Head of caudate nucleus (tissue), 42 donors: ENCODE measurements around the gene EVI5.

Experiments used
- DNase-seq, 42 donors: peaks; one replicate each; pipeline versions ENCODE4 v3.0.0 to v3.0.0-alpha.2; 2020 to 2021; ENCODE audit warnings: mixed read lengths in 7 of 42
- intact Hi-C: fragments of 100-400 bp; cut with DNase I; formaldehyde crosslinking; loops from one replicate; pipeline ENCODE4 v1.15.0; 2022

Gene EVI5

DNA sequence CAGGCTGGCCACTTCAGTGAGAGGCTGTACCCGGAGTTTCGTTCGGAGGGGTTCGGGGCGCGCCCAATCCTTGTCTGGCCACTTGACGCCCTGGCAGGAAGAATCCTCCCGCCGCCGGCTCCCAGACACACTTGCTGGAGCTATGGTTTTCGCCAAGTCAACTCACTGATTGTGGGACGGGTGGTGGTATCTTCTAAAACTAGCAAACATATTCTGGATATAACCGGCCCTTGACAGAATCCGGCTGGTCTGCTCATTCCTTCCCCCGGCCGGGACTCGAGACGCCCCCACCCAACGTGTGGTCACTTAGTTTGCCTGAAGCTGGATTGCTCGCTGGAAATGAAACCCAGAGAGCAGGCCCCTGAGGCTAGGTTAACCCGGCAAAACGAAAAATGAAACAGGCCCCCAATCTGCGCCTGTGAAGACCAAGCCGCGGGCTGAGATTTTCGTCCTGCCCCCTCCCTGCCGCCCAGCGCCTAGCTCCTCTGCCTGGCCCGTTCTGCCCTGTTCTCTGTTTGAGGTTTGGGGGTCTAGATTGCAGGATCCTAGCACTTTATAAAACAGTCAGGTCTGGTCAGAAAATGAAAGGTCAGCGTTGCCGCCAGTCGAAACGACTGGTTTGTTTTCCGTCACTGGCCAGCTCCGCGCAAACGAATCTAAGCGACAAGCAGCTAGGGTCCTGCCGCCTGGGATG lies 302.8 kb downstream of the EVI5 start:
- DNase-seq: no peak

DNA sequence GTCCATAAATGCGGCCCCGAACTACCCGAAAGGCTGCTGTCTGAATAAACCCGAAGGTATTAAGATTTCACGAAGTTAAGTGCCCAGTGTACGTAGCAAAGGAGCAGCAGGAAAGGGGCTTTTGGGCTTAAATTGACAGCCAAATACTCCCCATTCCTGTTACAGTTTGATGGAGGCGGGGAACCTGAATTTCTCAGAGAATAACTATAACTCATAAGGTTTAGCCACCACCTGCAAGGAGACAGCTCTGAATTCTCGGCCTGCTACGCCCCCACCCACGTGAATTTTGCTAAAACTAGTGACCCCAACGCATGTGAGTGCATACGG lies 303.3 kb downstream of the EVI5 start:
- no peak for DNase-seq
- intact Hi-C loops: no loop called here

More for the DNA sequence above, 302.8 kb downstream of the EVI5 start:
- intact Hi-C loops: no loop called here

GRCh38 chr1:92480813-92481598 lies 303.9 kb downstream of the EVI5 start:
- no peak for DNase-seq
- intact Hi-C loops: no loop called here

DNA sequence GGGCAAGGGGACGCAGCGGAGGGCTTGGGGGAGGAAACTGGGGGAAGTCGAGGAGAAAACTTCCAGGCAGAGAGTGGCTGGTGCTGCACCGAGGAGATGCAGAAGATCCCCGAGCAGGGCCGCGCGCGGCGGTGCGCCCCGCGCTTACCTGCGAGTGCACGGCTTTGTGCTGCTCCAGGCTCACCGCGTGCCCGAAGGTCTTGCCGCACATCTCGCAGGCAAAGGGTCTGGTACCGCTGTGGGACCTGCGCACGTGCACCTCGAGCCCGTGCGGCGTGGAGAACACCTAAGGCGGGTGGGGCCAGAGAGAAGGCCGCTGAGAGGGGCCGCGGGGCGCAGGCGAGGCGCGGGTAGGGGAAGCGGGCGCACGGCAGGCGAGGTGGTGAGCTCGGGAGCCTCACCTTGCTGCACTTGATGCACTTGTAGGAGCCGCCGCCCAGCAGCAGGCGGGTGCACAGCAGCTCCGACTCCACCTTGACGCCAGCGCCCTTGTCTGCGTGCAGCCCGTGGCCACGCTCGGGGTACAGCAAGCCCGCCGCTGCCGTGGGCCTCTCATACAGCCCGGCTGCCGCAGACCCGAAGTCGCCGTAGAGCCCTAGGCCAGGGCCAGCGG lies 304.6 kb downstream of the EVI5 start:
- no peak for DNase-seq
- intact Hi-C loops: no loop called here

DNA sequence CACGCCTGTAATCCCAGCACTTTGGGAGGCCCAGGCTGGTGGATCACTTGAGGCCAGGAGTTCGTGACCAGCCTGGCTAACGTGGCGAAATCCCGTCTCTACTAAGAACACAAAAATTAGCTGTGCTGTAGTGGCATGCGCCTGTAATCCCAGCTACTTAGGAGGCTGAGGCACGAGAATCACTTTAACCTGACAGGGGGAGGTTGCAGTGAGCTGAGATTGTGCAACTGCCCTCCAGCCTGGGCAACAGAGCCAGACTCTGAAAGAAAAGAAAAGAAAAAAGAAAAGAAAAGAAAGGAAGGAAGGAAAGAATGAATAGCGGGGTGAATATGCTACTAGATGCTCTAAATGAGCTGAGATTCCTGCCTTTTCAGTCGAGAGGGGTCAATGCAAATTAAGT lies 305.3 kb downstream of the EVI5 start:
- intact Hi-C loops: no loop called here
- DNase-seq: no peak

GRCh38 chr1:92478393-92478792 lies 306.5 kb downstream of the EVI5 start:
- no peak for DNase-seq
- intact Hi-C loops: no loop called here

- DNase-seq: no peak
- intact Hi-C loops: no loop called here
Observed at GRCh38 chr1:92476071-92476631, 308.8 kb downstream of the EVI5 start.

DNA sequence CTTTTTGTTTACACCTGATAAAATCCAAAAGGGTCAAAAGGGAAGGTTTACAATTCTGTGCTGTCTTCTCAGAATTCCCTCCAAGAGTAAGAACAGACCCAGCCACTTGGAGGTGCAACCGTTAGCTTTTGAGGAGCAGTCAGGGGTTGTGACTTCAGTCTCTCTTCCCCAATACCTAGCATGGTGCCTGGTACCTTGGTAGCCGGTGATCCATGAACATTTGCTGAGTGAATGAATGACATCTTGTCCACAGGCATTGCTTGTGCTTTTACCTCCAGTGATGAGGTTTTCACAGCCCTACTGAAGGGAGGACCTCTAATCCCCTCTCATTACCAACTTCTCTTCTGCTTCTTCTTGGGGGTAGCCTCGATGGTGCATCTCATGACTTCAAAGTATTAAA lies 309.9 kb downstream of the EVI5 start:
- intact Hi-C loops: no loop called here
- DNase-seq: no peak

- intact Hi-C loops: no loop called here
- DNase-seq: no peak
Observed at GRCh38 chr1:92473781-92474495, 311.0 kb downstream of the EVI5 start.

DNA sequence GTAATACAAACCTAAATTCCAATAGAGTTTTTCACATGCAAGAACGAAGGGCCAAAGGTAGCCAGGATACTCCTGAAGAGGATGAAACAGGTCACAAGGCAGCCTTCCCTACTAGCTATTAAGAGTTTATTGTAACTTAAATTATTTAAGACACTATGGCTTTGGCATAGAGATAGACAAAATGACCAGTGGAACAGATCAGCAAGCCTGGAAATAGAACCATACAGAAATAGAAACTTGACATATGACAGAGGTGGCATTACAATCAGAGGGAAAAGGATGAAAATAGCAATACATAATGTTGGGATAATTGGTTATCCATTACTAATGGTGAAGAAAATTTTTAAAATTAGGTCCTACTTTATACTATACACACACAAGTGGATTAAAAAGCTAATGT lies 314.7 kb downstream of the EVI5 start:
- intact Hi-C loops: no loop called here
- DNase-seq: no peak

GRCh38 chr1:92466683-92467352 lies 318.1 kb downstream of the EVI5 start:
- DNase-seq: no peak
- intact Hi-C loops: no loop called here

DNA sequence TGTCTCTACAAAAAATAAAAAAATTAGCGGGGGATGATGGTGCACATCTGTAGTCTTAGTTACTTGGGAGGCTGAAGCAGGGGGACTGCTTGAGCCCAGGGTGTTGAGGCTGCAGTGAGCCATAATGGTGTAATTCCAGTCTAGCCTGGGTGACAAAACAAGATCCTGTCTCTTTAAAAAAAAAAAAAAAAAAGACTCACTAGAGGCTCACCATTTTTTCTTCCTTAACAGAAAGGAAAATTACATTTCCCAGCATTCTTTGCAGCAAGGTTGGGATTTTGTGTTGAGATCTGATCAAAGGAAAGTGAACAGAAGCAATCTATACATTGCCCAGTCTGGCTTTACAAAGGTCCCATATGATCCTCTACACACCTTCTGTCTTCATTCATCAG lies 319.7 kb downstream of the EVI5 start:
- intact Hi-C loops: no loop called here
- no peak for DNase-seq

DNA sequence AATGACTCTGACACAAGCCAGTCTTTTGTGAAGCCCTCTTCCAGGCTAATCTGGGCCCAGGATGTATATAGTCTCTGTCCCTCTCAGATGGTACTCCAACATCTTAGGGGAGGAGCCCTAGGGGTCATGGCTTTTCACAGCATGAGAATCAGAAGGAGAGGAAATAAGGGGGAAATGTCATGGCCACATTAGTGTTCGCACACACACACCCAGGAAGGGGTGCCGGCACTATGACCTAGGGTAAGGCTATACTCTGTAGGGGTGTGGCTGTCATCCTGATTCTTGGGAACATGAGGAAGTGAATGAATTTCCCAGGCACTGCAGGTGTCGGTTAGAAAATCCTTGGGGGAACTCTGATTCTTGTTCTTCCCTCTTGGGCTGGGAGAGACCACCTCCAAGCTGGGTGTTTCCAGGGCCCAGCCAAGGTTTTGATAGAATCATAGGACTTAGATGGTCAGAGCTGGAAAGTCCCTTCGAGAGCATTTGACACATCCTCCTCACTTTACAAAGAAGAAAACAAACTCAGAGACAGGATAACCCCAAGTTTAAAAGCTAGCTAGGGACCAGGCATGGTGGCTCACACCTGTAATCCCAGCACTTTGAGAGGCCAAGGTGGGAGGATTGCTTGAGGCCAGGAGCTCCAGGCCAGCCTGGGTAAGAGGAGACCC lies 320.2 kb downstream of the EVI5 start:
- DNase-seq: no peak
- intact Hi-C loops: no loop called here

GRCh38 chr1:92461364-92462097 lies 323.4 kb downstream of the EVI5 start:
- no peak for DNase-seq

GRCh38 chr1:92459871-92460320 lies 325.0 kb downstream of the EVI5 start:
- DNase-seq: no peak

More at GRCh38 chr1:92461364-92462097, 323.4 kb downstream of the EVI5 start:
- intact Hi-C loops: no loop called here

More at GRCh38 chr1:92459871-92460320, 325.0 kb downstream of the EVI5 start:
- intact Hi-C loops: no loop called here
